Liver (tissue), 9 donors: ENCODE data around the gene SMPDL3B. TPM values are rescaled to one million over a fixed set of nuclear protein-coding genes. Genes with fewer than 3 reads are reported as not detected.

Experiments used
- DNase-seq: peaks from one replicate; pipeline ENCODE4 v3.0.0-alpha.2; 2017; ENCODE audit warnings: low spot score
- H3K27ac ChIP-seq, 2 donors: one replicate each; pipeline ENCODE4 v1.7.0; 2013; ENCODE audit warnings: inconsistent platforms in 2 of 2, low read length in 2 of 2, control low read depth in 1 of 2, low read depth in 1 of 2, mild to moderate bottlenecking in 1 of 2
- H3K27me3 ChIP-seq, 4 donors: one replicate each; pipeline versions ENCODE4 v1.6.1 to v1.7.0; 2013; ENCODE audit warnings: low read length in 3 of 4, inconsistent platforms in 1 of 4, mild to moderate bottlenecking in 1 of 4, moderate library complexity in 1 of 4; ENCODE audit not compliant: control insufficient read depth in 4 of 4, insufficient read depth in 4 of 4
- H3K36me3 ChIP-seq, 4 donors: one replicate each; pipeline versions ENCODE4 v1.6.1 to v1.7.0; 2013; ENCODE audit warnings: low read length in 3 of 4, mild to moderate bottlenecking in 3 of 4, low read depth in 1 of 4, moderate library complexity in 1 of 4; ENCODE audit not compliant: control insufficient read depth in 4 of 4, insufficient read depth in 3 of 4
- H3K4me1 ChIP-seq, 4 donors: one replicate each; pipeline versions ENCODE4 v1.6.1 to v1.7.0; 2013; ENCODE audit warnings: low read length in 3 of 4, mild to moderate bottlenecking in 3 of 4, moderate library complexity in 1 of 4; ENCODE audit not compliant: control insufficient read depth in 4 of 4, insufficient read depth in 4 of 4
- H3K4me3 ChIP-seq, 3 donors: one replicate each; pipeline versions ENCODE4 v1.6.1 to v1.7.0; 2013; ENCODE audit warnings: low read length in 3 of 3, control low read depth in 1 of 3, low read depth in 1 of 3, mild to moderate bottlenecking in 1 of 3
- H3K9ac ChIP-seq, 2 donors: one replicate each; pipeline ENCODE4 v1.7.0; 2013; ENCODE audit warnings: low read length in 2 of 2, mild to moderate bottlenecking in 2 of 2, moderate library complexity in 2 of 2, control low read depth in 1 of 2, low read depth in 1 of 2
- H3K9me3 ChIP-seq, 4 donors: one replicate each; pipeline versions ENCODE4 v1.6.1 to v1.7.0; 2013; ENCODE audit warnings: low read length in 3 of 4; ENCODE audit not compliant: control insufficient read depth in 4 of 4
- FOXA1 ChIP-seq: IDR thresholded peaks from 2 replicates; pipeline ENCODE4 v1.6.1; 2016; ENCODE audit warnings: antibody characterized with exemption
- FOXA2 ChIP-seq: IDR thresholded peaks from 2 replicates; pipeline ENCODE4 v1.6.1; 2016; ENCODE audit warnings: antibody characterized with exemption
- HNF4A ChIP-seq, 2 donors: conservative IDR thresholded peaks; 2 replicates each; pipeline ENCODE4 v1.6.1; 2016; ENCODE audit warnings: antibody characterized with exemption in 2 of 2, mild to moderate bottlenecking in 2 of 2
- HNF4G ChIP-seq: IDR thresholded peaks from 2 replicates; pipeline ENCODE4 v1.6.1; 2016; ENCODE audit warnings: antibody characterized with exemption
- JUND ChIP-seq, 2 donors: IDR thresholded peaks; 2 replicates each; pipeline ENCODE4 v1.6.1; 2016; ENCODE audit warnings: antibody characterized with exemption in 2 of 2
- NR2F2 ChIP-seq: IDR thresholded peaks from 2 replicates; pipeline ENCODE4 v1.6.1; 2016; ENCODE audit warnings: antibody characterized with exemption
- RAD21 ChIP-seq, 2 donors: IDR thresholded peaks; 2 replicates each; pipeline ENCODE4 v1.6.1; 2016; ENCODE audit warnings: antibody characterized with exemption in 2 of 2, mild to moderate bottlenecking in 2 of 2
- RXRA ChIP-seq, 2 donors: IDR thresholded peaks; 2 replicates each; pipeline ENCODE4 v1.6.1; 2017 to 2018; ENCODE audit warnings: antibody characterized with exemption in 2 of 2, mild to moderate bottlenecking in 1 of 2
- SP1 ChIP-seq: IDR thresholded peaks from 2 replicates; pipeline ENCODE4 v1.6.1; 2018; ENCODE audit warnings: antibody characterized with exemption, mild to moderate bottlenecking
- TAF1 ChIP-seq: conservative IDR thresholded peaks from 2 replicates; pipeline ENCODE4 v1.6.1; 2016; ENCODE audit warnings: antibody characterized with exemption, mild to moderate bottlenecking
- YY1 ChIP-seq: IDR thresholded peaks from 2 replicates; pipeline ENCODE4 v1.6.1; 2016; ENCODE audit warnings: antibody characterized with exemption, mild to moderate bottlenecking
- WGBS: extraction: QIAGEN DNeasy Blood & Tissue Kit; methylation state at CpG from one replicate; pipeline ENCODE4 v1.1.7; 2013; 5-methylcytosine and 5-hydroxymethylcytosine counted together
- polyA plus RNA-seq, 2 donors: library from polyadenylated mRNA; stranded (reverse) in 1 of 2; unstranded in 1 of 2; fragments of 200-250 nt in 1 of 2; fragments of >200 nt in 1 of 2; fragmentation: Nextera tagmentation in 1 of 2; extraction: Ambion mirVana in 1 of 2; gene quantifications; one replicate each; pipeline versions ENCODE4 v1.2.1 to v1.2.3, GENCODE V29; 2013 to 2015
- total RNA-seq, 2 donors: library from RNA; depleted of rRNA; stranded (reverse); fragments of >200 nt; gene quantifications; one replicate each; pipeline ENCODE4 v1.2.3, GENCODE V29; 2014
- TF ChIP-seq, protein P1 (sequence below): fragments of 150-350 bp; IDR thresholded peaks from 2 replicates; pipeline ENCODE4 v1.5.1; 2017; ENCODE audit warnings: improper control_type of control experiment, low read depth, low read length; ENCODE audit not compliant: missing input control
- TF ChIP-seq, protein P2 (sequence below): IDR thresholded peaks from 2 replicates; pipeline ENCODE4 v1.6.1; 2016; ENCODE audit warnings: antibody characterized with exemption
- TF ChIP-seq, protein P3 (sequence below): IDR thresholded peaks from 2 replicates; pipeline ENCODE4 v1.6.1; 2016; ENCODE audit warnings: antibody characterized with exemption
- TF ChIP-seq, protein P4 (sequence below): IDR thresholded peaks from 2 replicates; pipeline ENCODE4 v1.6.1; 2016; ENCODE audit warnings: antibody characterized with exemption, mild to moderate bottlenecking
- donor health status: healthy.
- donor health status: healthy.
- donor health status: healthy.
- donor health status: healthy.
- donor health status: healthy.

The SMPDL3B gene
- total and polyA plus RNA-seq, 4 donors, result 0.24 to 0.37 (median 0.32) TPM

DNA sequence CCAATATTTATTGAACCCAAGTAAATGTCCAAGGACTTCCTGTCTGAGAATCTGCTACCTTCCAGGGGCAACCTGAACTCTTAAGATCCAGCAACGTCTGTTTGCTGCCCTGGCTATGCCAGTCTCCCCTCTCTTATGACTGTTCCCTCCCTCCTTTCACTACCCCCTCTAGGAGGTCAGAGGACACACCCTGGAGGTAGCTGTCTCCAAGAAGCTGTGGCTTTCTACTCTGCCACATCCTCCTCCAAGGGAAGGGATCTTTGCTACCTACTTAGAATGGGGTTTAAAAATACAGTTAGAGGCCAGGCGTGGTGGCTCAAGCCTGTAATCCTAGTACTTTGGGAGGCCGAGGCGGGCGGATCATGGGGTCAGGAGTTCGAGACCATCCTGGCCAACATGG lies 3.6 kb upstream of the SMPDL3B start:
- WGBS, result 88% methylated on average over 6 of the region's 6 CpGs
- H3K4me1 ChIP-seq, result peaks cover 0 to 8% (median 4%) of the 10 kb centered on the region in 4 donors
- TF ChIP-seq HNF4G (no peak), NR2F2 (no peak), FOXA1 (no peak), TAF1 (no peak), YY1 (no peak), RAD21 (IDR thresholded peaks at IDR 0.05) (no peak), FOXA2 (no peak), HNF4A (conservative IDR thresholded peaks at IDR 0.05) (no peak)
- TF ChIP-seq, protein P1, sequence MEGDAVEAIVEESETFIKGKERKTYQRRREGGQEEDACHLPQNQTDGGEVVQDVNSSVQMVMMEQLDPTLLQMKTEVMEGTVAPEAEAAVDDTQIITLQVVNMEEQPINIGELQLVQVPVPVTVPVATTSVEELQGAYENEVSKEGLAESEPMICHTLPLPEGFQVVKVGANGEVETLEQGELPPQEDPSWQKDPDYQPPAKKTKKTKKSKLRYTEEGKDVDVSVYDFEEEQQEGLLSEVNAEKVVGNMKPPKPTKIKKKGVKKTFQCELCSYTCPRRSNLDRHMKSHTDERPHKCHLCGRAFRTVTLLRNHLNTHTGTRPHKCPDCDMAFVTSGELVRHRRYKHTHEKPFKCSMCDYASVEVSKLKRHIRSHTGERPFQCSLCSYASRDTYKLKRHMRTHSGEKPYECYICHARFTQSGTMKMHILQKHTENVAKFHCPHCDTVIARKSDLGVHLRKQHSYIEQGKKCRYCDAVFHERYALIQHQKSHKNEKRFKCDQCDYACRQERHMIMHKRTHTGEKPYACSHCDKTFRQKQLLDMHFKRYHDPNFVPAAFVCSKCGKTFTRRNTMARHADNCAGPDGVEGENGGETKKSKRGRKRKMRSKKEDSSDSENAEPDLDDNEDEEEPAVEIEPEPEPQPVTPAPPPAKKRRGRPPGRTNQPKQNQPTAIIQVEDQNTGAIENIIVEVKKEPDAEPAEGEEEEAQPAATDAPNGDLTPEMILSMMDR, result no peak
- TF ChIP-seq, protein P2, sequence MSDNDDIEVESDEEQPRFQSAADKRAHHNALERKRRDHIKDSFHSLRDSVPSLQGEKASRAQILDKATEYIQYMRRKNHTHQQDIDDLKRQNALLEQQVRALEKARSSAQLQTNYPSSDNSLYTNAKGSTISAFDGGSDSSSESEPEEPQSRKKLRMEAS, result no peak
- TF ChIP-seq, protein P3, sequence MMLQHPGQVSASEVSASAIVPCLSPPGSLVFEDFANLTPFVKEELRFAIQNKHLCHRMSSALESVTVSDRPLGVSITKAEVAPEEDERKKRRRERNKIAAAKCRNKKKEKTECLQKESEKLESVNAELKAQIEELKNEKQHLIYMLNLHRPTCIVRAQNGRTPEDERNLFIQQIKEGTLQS, result no peak
- TF ChIP-seq, protein P4, sequence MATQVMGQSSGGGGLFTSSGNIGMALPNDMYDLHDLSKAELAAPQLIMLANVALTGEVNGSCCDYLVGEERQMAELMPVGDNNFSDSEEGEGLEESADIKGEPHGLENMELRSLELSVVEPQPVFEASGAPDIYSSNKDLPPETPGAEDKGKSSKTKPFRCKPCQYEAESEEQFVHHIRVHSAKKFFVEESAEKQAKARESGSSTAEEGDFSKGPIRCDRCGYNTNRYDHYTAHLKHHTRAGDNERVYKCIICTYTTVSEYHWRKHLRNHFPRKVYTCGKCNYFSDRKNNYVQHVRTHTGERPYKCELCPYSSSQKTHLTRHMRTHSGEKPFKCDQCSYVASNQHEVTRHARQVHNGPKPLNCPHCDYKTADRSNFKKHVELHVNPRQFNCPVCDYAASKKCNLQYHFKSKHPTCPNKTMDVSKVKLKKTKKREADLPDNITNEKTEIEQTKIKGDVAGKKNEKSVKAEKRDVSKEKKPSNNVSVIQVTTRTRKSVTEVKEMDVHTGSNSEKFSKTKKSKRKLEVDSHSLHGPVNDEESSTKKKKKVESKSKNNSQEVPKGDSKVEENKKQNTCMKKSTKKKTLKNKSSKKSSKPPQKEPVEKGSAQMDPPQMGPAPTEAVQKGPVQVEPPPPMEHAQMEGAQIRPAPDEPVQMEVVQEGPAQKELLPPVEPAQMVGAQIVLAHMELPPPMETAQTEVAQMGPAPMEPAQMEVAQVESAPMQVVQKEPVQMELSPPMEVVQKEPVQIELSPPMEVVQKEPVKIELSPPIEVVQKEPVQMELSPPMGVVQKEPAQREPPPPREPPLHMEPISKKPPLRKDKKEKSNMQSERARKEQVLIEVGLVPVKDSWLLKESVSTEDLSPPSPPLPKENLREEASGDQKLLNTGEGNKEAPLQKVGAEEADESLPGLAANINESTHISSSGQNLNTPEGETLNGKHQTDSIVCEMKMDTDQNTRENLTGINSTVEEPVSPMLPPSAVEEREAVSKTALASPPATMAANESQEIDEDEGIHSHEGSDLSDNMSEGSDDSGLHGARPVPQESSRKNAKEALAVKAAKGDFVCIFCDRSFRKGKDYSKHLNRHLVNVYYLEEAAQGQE, result no peak
- H3K9ac ChIP-seq, result no peak overlapping the region
- peaks cover 0 to 4% (median 0%) of the 10 kb centered on the region in 4 donors for H3K27me3 ChIP-seq
- H3K36me3 ChIP-seq, result no peaks in the 10 kb centered on the region
- no peak overlapping the region for H3K4me3 ChIP-seq
- no peaks in the 10 kb centered on the region for H3K9me3 ChIP-seq
- no peak overlapping the region for H3K27ac ChIP-seq
- no peak for DNase-seq

DNA sequence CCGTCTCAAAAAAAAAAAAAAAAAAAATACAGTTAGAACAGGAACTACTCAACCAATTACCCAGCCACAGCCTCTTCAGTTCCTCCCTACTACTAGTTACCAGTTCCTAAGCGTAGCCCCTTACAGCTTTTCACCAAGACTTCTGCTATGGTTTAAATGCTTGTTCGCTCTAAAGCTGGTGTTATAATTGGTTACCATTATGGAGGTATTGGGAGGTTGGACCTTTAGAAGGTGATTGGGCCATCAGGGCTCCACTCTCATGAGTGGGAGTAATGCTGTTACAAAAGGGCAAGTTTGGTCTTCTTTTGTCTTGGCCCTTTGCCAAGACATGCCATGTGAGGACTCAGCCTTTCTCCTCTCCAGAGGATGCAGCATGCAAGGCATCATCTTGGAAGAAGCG lies 3.0 kb upstream of the SMPDL3B start:
- peaks cover 0 to 4% (median 0%) of the 10 kb centered on the region in 4 donors for H3K27me3 ChIP-seq
- no peak overlapping the region for H3K27ac ChIP-seq
- WGBS, result 86% methylated on average over 4 of the region's 4 CpGs

DNA sequence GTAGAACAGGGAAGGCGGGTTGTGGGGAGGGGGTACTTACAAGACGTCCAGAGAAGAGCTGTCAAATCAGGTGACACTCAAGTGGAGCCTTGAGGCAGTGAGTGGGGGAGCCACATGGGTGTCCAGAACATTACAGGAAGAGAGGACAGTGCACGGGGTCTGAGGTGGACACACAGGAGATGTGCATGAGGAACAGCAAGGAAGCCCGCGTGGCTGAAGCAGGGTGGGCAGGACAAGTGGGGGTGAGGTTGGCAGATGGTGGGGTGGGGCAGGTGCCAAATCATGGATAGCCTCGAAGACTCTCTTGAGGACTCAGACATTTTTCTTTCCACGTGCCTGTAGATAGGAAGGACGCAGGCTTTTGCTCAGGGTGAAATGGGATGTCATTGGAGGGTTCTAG lies 921 bp downstream of the SMPDL3B start:
- Histone ChIP-seq H3K9ac (no peak overlapping the region), H3K4me1 (peaks cover 0 to 8% (median 4%) of the 10 kb centered on the region in 4 donors), H3K4me3 (no peak overlapping the region), H3K27me3 (peaks cover 0 to 4% (median 0%) of the 10 kb centered on the region in 4 donors), H3K27ac (no peak overlapping the region), H3K36me3 (no peaks in the 10 kb centered on the region), H3K9me3 (no peaks in the 10 kb centered on the region)
- TF ChIP-seq FOXA2 (no peak), FOXA1 (no peak), SP1 (no peak), NR2F2 (no peak), RAD21 (IDR thresholded peaks at IDR 0.05) (no peak), JUND (IDR thresholded peaks at IDR 0.05) (no peak), RXRA (IDR thresholded peaks at IDR 0.05) (no peak)
- TF ChIP-seq, protein P4, result no peak
- no peak for DNase-seq
- WGBS, result 56% methylated on average over 8 of the region's 8 CpGs

More for the DNA sequence above, 3.0 kb upstream of the SMPDL3B start:
- TF ChIP-seq YY1 (no peak), HNF4G (no peak), SP1 (no peak), TAF1 (no peak), NR2F2 (no peak)
- no peak for DNase-seq
- H3K9ac ChIP-seq, result no peak overlapping the region
- H3K4me1 ChIP-seq, result peaks cover 0 to 8% (median 4%) of the 10 kb centered on the region in 4 donors
- H3K36me3 ChIP-seq, result no peaks in the 10 kb centered on the region
- H3K9me3 ChIP-seq, result no peaks in the 10 kb centered on the region
- no peak overlapping the region for H3K4me3 ChIP-seq
